Hypothalamus (tissue), 51 donors: ENCODE measurements around the gene CHRNE.
"Not testable (repeated sequence)": the region's sequence is repeated elsewhere in the genome, so short reads cannot be mapped to it uniquely, and the experiment has no call there.

Experiments
- DNase-seq, 51 donors: peaks; one replicate each; lab custom pipeline; 2025; lab: John Stamatoyannopoulos, UW

The CHRNE gene

GRCh38 chr17:4940555-4941318 is 37.8 kb upstream of the CHRNE start:
- DNase-seq = peak in 3 of 51 donors; percentile 70 to 80 (median 71)

- peak; percentile 65 to 99 (median 93) for DNase-seq
Measured at GRCh38 chr17:4939796-4940554, 37.1 kb upstream of the CHRNE start, which contains the start of the genes RNF167 and SLC25A11. TSS of gene RNF167 (plus strand) at chr17:4940268. CDS start at chr17:4940910, 642 bp downstream. TSS of gene SLC25A11 (minus strand) at chr17:4940046. CDS start at chr17:4939910, 136 bp downstream.

- DNase-seq = peak in 3 of 51 donors; percentile 49 to 57 (median 54)
Measured at GRCh38 chr17:4939546-4939795, 36.6 kb upstream of the CHRNE start.

- no peak for DNase-seq
Measured at GRCh38 chr17:4938688-4939545, 36.0 kb upstream of the CHRNE start.

GRCh38 chr17:4938069-4938491 is 35.2 kb upstream of the CHRNE start:
- no peak for DNase-seq

GRCh38 chr17:4937553-4937952 is 34.7 kb upstream of the CHRNE start:
- DNase-seq = no peak

GRCh38 chr17:4936436-4936835 is 33.5 kb upstream of the CHRNE start:
- DNase-seq = no peak

- DNase-seq = no peak
Measured at GRCh38 chr17:4935650-4936049, 32.8 kb upstream of the CHRNE start.

- DNase-seq = peak in 3 of 51 donors; percentile 8 to 12 (median 9)
Measured at GRCh38 chr17:4934173-4934979, 31.5 kb upstream of the CHRNE start.

- DNase-seq = no peak
Measured at GRCh38 chr17:4933646-4934045, 30.7 kb upstream of the CHRNE start.

GRCh38 chr17:4932756-4933155 is 29.9 kb upstream of the CHRNE start:
- DNase-seq = no peak

GRCh38 chr17:4931963-4932362 is 29.1 kb upstream of the CHRNE start, which contains the start of gene GP1BA:
TSS of gene GP1BA (plus strand) at chr17:4932277. CDS start at chr17:4932605, 328 bp downstream.
- no peak for DNase-seq

- no peak for DNase-seq
Measured at GRCh38 chr17:4928881-4929280, 26.0 kb upstream of the CHRNE start.

- DNase-seq = not testable (repeated sequence)
Measured at GRCh38 chr17:4926577-4927335, 23.9 kb upstream of the CHRNE start.

- no peak for DNase-seq
Measured at GRCh38 chr17:4921320-4921719, 18.4 kb upstream of the CHRNE start.

- DNase-seq = no peak
Measured at GRCh38 chr17:4920351-4921048, 17.6 kb upstream of the CHRNE start.

GRCh38 chr17:4919511-4920047 is 16.7 kb upstream of the CHRNE start:
- no peak for DNase-seq

GRCh38 chr17:4914551-4914950 is 11.7 kb upstream of the CHRNE start:
- not testable (repeated sequence) for DNase-seq
